D721Med (cell line): ENCODE measurements around the gene TBPL2.

ENCODE experiments used
- DNase-seq: peaks from one replicate; pipeline ENCODE4 v3.0.0; 2011; ENCODE audit warnings: low spot score; ENCODE audit not compliant: insufficient read length
- FAIRE-seq: peaks from 2 replicates; lab custom pipeline; 2011; peaks lifted over from hg19 to GRCh38; lab: Jason Lieb, UNC
- CTCF ChIP-seq: IDR thresholded peaks from 2 replicates; pipeline ENCODE4 v1.5.1; 2012; ENCODE audit warnings: mild to moderate bottlenecking, control low read depth; ENCODE audit not compliant: insufficient read depth; ENCODE audit errors: missing control alignments

The TBPL2 gene

DNA sequence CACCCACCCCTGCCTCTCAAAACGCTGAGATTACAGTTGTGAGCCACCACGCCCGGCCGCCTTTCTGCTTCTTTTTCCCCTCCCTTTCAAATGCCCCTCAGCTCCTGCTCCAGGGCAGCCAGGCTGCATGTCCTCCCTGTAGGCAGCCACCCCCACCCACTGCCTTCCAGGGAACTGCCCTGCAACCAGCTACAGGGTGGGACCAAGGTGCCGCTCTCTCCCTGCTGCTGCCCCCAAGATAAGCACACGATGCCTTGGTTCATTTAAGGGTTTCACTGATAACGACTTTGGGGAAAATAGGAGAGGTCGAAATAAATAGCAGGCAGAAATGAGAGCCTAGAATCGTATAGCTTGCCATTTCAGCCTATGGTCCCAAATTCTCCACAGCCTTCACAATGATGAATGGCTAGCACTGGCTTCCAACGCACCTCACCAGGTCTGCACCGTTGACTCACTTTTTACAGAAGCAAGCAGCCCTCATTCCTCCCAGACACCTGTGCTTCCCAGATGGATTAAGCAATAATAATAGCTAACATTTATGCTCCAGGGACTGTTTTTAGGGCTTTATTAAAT lies 69.4 kb downstream of the TBPL2 start:
- FAIRE-seq, result no peak
- no peak for TF ChIP-seq CTCF

GRCh38 chr14:55366271-55366670 lies 74.1 kb downstream of the TBPL2 start:
- DNase-seq, result no peak
- no peak for TF ChIP-seq CTCF
- no peak for FAIRE-seq

More for the DNA sequence above, 69.4 kb downstream of the TBPL2 start:
- DNase-seq, result no peak
